ENCODE results near the gene PRKCQ. TPM values are rescaled to one million over a fixed set of nuclear protein-coding genes. Genes with fewer than 3 reads are reported as not detected.
"Not testable (repeated sequence)": the region's sequence is repeated elsewhere in the genome, so short reads cannot be mapped to it uniquely, and the experiment has no call there.

The PRKCQ gene
- total and polyA plus RNA-seq, 9 donors, result 8.4 to 21.9 (median 14.7) TPM

DNA sequence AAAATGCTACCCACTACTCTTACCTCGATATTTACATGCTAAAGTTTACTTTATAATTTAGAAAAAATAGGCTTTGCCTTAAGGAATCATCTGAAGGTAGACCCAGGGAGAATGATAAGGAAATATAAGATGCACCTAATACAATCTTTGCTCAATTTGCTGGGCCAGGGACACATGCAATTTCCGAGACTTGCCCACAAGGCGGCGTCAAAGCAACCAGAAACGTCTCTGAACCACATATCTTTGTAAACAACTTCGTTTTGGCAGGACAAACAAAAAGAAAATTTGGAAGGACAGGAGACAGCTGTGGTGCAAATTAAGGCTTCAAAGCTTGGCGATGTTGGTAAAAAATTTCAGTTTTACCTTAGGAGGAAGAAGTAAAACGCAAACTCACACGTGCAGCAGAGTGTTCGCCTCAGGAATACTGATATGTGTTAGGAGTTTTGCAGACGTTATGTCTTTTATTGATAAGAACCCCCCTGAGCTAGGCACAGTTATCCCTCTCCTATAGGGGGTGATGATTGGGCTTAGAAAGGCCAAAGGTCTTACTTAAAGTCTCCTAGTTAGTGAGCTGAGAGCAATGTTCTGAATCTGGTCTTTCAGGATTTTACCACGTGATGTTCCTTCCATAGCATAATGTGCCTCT, 134.3 kb downstream of the PRKCQ start:
- no peak overlapping the region for H3K27ac ChIP-seq (ENCODE audit: low read length)
- H3K4me3 ChIP-seq (ENCODE audit: low read length), result no peak overlapping the region
- H3K27me3 ChIP-seq (ENCODE audit: control insufficient read depth, insufficient read depth, low read length), result no peaks in the 10 kb centered on the region
- no peaks in the 10 kb centered on the region for H3K36me3 ChIP-seq (ENCODE audit: control insufficient read depth, insufficient read depth, low read length)
- WGBS (ENCODE audit: insufficient coverage), result 10% methylated on average over 7 of the region's 12 CpGs
- DNase-seq, result peak; percentile 75
- H3K4me1 ChIP-seq (ENCODE audit: control insufficient read depth, insufficient read depth, low read length), result no peaks in the 10 kb centered on the region
- no peaks in the 10 kb centered on the region for H3K9me3 ChIP-seq (replicated peaks; ENCODE audit: control insufficient read depth, low read depth, low read length)

- not testable (repeated sequence) for H3K36me3 ChIP-seq (ENCODE audit: control insufficient read depth, insufficient read depth, low read length); H3K27ac ChIP-seq (ENCODE audit: low read length); H3K27me3 ChIP-seq (ENCODE audit: control insufficient read depth, insufficient read depth, low read length); H3K4me1 ChIP-seq (ENCODE audit: control insufficient read depth, insufficient read depth, low read length); H3K4me3 ChIP-seq (ENCODE audit: low read length); H3K9me3 ChIP-seq (replicated peaks; ENCODE audit: control insufficient read depth, low read depth, low read length); DNase-seq
- WGBS (ENCODE audit: insufficient coverage), result no CpG with 5 or more reads among the region's 4 CpGs
Observed at GRCh38 chr10:6439875-6440274, 140.2 kb downstream of the PRKCQ start.

DNA sequence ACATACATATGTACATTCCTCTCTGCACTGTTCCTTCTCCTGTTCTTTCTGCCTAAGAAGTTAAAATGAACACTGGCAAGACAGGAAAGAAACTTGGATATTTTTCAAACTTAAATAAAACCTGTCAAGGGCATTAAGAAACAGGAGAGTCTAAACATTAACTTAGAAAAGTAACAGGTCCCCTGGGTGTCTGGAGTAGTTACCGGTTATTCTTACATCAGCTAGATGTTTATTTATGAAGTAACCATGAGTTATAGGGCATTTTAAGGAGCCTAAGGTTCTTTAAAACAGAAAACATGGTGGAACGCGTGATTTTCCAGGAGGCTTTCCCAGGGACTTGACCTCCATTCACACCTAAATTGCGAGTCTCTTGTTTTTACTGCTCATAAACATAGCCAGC, 148.2 kb downstream of the PRKCQ start:
- Histone ChIP-seq H3K27ac (ENCODE audit: low read length) (no peak overlapping the region), H3K9me3 (replicated peaks; ENCODE audit: control insufficient read depth, low read depth, low read length) (no peaks in the 10 kb centered on the region), H3K4me3 (ENCODE audit: low read length) (no peak overlapping the region), H3K36me3 (ENCODE audit: control insufficient read depth, insufficient read depth, low read length) (peaks cover 10% of the 10 kb centered on the region), H3K4me1 (ENCODE audit: control insufficient read depth, insufficient read depth, low read length) (no peaks in the 10 kb centered on the region), H3K27me3 (ENCODE audit: control insufficient read depth, insufficient read depth, low read length) (no peaks in the 10 kb centered on the region)
- DNase-seq, result no peak
- WGBS (ENCODE audit: insufficient coverage), result no CpG with 5 or more reads among the region's 4 CpGs

- Histone ChIP-seq H3K4me3 (ENCODE audit: low read length) (no peak overlapping the region), H3K27ac (ENCODE audit: low read length) (no peak overlapping the region), H3K36me3 (ENCODE audit: control insufficient read depth, insufficient read depth, low read length) (peaks cover 8% of the 10 kb centered on the region), H3K27me3 (ENCODE audit: control insufficient read depth, insufficient read depth, low read length) (no peaks in the 10 kb centered on the region), H3K9me3 (replicated peaks; ENCODE audit: control insufficient read depth, low read depth, low read length) (no peaks in the 10 kb centered on the region), H3K4me1 (ENCODE audit: control insufficient read depth, insufficient read depth, low read length) (no peaks in the 10 kb centered on the region)
- WGBS (ENCODE audit: insufficient coverage), result 93% methylated on average over 10 of the region's 11 CpGs
- DNase-seq, result no peak
Observed at GRCh38 chr10:6431186-6431585, 148.9 kb downstream of the PRKCQ start.

- no peaks in the 10 kb centered on the region for H3K27me3 ChIP-seq (ENCODE audit: control insufficient read depth, insufficient read depth, low read length)
- DNase-seq, result no peak
- H3K36me3 ChIP-seq (ENCODE audit: control insufficient read depth, insufficient read depth, low read length), result peaks cover 8% of the 10 kb centered on the region
- no peak overlapping the region for H3K27ac ChIP-seq (ENCODE audit: low read length)
- no peak overlapping the region for H3K4me3 ChIP-seq (ENCODE audit: low read length)
- 91% methylated on average over 17 of the region's 21 CpGs for WGBS (ENCODE audit: insufficient coverage)
- H3K4me1 ChIP-seq (ENCODE audit: control insufficient read depth, insufficient read depth, low read length), result no peaks in the 10 kb centered on the region
- H3K9me3 ChIP-seq (replicated peaks; ENCODE audit: control insufficient read depth, low read depth, low read length), result no peaks in the 10 kb centered on the region
Observed at GRCh38 chr10:6430423-6430980, 149.6 kb downstream of the PRKCQ start.

GRCh38 chr10:6427357-6427959, 152.6 kb downstream of the PRKCQ start:
- no peaks in the 10 kb centered on the region for H3K27me3 ChIP-seq (ENCODE audit: control insufficient read depth, insufficient read depth, low read length)
- 89% methylated on average over 7 of the region's 10 CpGs for WGBS (ENCODE audit: insufficient coverage)
- H3K4me1 ChIP-seq (ENCODE audit: control insufficient read depth, insufficient read depth, low read length), result no peaks in the 10 kb centered on the region
- no peak overlapping the region for H3K27ac ChIP-seq (ENCODE audit: low read length)
- H3K4me3 ChIP-seq (ENCODE audit: low read length), result no peak overlapping the region
- H3K9me3 ChIP-seq (replicated peaks; ENCODE audit: control insufficient read depth, low read depth, low read length), result no peaks in the 10 kb centered on the region
- H3K36me3 ChIP-seq (ENCODE audit: control insufficient read depth, insufficient read depth, low read length), result peaks cover 8% of the 10 kb centered on the region
- no peak for DNase-seq

DNA sequence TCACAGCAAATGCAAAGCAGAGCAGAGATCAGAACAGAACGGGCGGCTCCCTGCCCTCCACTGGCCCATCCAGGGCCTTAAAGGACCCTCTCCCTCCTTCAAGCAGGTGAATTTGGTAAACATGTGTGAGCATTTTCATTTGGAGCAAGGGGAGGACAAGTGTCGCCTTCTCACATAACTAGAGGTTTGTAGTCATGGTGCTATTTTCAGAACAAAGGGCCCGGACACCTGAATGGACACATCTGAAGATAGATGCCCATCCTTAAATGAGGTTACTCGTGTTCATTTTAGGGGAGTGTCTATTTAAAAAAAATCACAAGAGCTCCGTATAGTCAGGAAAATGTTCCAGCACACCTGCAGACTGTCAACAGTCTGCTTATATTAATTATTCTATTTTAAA, 153.8 kb downstream of the PRKCQ start:
- Histone ChIP-seq H3K4me1 (ENCODE audit: control insufficient read depth, insufficient read depth, low read length) (no peaks in the 10 kb centered on the region), H3K27ac (ENCODE audit: low read length) (no peak overlapping the region), H3K4me3 (ENCODE audit: low read length) (no peak overlapping the region), H3K27me3 (ENCODE audit: control insufficient read depth, insufficient read depth, low read length) (no peaks in the 10 kb centered on the region), H3K9me3 (replicated peaks; ENCODE audit: control insufficient read depth, low read depth, low read length) (no peaks in the 10 kb centered on the region), H3K36me3 (ENCODE audit: control insufficient read depth, insufficient read depth, low read length) (peaks cover 8% of the 10 kb centered on the region)
- 100% methylated on average over 1 of the region's 6 CpGs for WGBS (ENCODE audit: insufficient coverage)
- DNase-seq, result no peak

DNA sequence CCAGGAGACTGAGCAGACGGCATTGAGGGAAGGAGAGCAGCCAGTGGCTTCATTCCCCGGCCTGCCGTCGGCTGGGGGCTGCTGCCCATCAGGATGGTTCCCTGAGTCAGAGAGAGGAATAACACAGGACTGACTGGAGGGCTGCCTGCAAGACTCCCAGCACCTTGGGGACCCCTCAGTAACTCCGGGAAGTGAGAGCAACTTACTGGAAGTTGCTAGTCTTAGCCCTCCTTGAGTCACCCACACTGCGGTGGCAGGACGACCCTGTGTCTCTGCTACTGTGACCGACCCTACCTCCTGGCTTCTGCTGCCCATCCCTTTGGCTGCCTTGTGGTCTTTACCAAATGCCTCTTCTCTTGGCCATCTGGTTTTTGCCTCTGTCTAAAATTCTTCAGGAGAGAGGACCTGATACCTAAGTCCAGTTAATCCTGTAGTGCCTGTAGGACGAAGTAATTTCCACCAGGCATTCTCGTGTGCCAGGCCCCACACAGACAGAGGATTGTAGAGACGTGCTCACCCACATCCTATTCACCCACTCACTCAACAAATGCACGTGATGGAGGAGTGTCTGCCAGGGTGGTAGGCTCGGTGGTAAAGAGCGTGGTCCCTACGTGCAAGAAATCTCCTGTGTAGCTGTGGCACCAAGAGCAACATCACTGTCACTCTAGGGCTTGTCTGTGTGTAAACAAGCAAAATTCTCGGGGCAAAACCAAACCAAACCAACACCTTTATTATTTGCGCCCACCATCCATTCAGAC, 156.5 kb downstream of the PRKCQ start:
- WGBS (ENCODE audit: insufficient coverage), result 87% methylated on average over 13 of the region's 17 CpGs
- H3K4me3 ChIP-seq (ENCODE audit: low read length), result no peak overlapping the region
- no peaks in the 10 kb centered on the region for H3K4me1 ChIP-seq (ENCODE audit: control insufficient read depth, insufficient read depth, low read length)
- no peak overlapping the region for H3K27ac ChIP-seq (ENCODE audit: low read length)
- H3K27me3 ChIP-seq (ENCODE audit: control insufficient read depth, insufficient read depth, low read length), result no peaks in the 10 kb centered on the region
- peaks cover 8% of the 10 kb centered on the region for H3K36me3 ChIP-seq (ENCODE audit: control insufficient read depth, insufficient read depth, low read length)
- no peak for DNase-seq
- H3K9me3 ChIP-seq (replicated peaks; ENCODE audit: control insufficient read depth, low read depth, low read length), result no peaks in the 10 kb centered on the region

GRCh38 chr10:6423004-6423403, 157.1 kb downstream of the PRKCQ start:
- no peak overlapping the region for H3K4me3 ChIP-seq (ENCODE audit: low read length)

GRCh38 chr10:6418613-6419216, 161.4 kb downstream of the PRKCQ start:
- Histone ChIP-seq H3K9me3 (replicated peaks; ENCODE audit: control insufficient read depth, low read depth, low read length) (no peaks in the 10 kb centered on the region), H3K36me3 (ENCODE audit: control insufficient read depth, insufficient read depth, low read length) (no peaks in the 10 kb centered on the region), H3K27me3 (ENCODE audit: control insufficient read depth, insufficient read depth, low read length) (peaks cover 4% of the 10 kb centered on the region), H3K27ac (ENCODE audit: low read length) (no peak overlapping the region), H3K4me3 (ENCODE audit: low read length) (no peak overlapping the region), H3K4me1 (ENCODE audit: control insufficient read depth, insufficient read depth, low read length) (no peaks in the 10 kb centered on the region)
- DNase-seq, result no peak
- WGBS (ENCODE audit: insufficient coverage), result no CpG with 5 or more reads among the region's 2 CpGs

More at GRCh38 chr10:6423004-6423403, 157.1 kb downstream of the PRKCQ start:
- DNase-seq, result no peak
- Histone ChIP-seq H3K4me1 (ENCODE audit: control insufficient read depth, insufficient read depth, low read length) (no peaks in the 10 kb centered on the region), H3K36me3 (ENCODE audit: control insufficient read depth, insufficient read depth, low read length) (peaks cover 4% of the 10 kb centered on the region), H3K27ac (ENCODE audit: low read length) (no peak overlapping the region), H3K9me3 (replicated peaks; ENCODE audit: control insufficient read depth, low read depth, low read length) (no peaks in the 10 kb centered on the region), H3K27me3 (ENCODE audit: control insufficient read depth, insufficient read depth, low read length) (no peaks in the 10 kb centered on the region)
- WGBS (ENCODE audit: insufficient coverage), result 78% methylated on average over 2 of the region's 4 CpGs

Measured in muscle of leg (tissue), 11 donors.